MG63 (cell line): ENCODE measurements around the gene MAST4. TPM values are rescaled to one million over a fixed set of nuclear protein-coding genes. Genes with fewer than 3 reads are reported as not detected.
"Not testable (repeated sequence)": the region's sequence is repeated elsewhere in the genome, so short reads cannot be mapped to it uniquely, and the experiment has no call there.

Experiments used
- DNase-seq: peaks from one replicate; pipeline ENCODE4 v3.0.0-alpha.2; 2020
- H3K27me3 ChIP-seq: fragments of 250-450 bp; sonication (Bioruptor Pico); 2 replicates; pipeline ENCODE4 v1.5.1; 2020; ENCODE audit warnings: mild to moderate bottlenecking, moderate library complexity
- H3K36me3 ChIP-seq: fragments of 250-450 bp; sonication (Bioruptor Pico); 2 replicates; pipeline ENCODE4 v1.5.1; 2020; ENCODE audit warnings: mild to moderate bottlenecking, moderate library complexity
- H3K4me3 ChIP-seq: fragments of 250-450 bp; sonication (Bioruptor Pico); 2 replicates; pipeline ENCODE4 v1.5.1; 2020; ENCODE audit warnings: mild to moderate bottlenecking, moderate library complexity
- H3K9me3 ChIP-seq: fragments of 250-450 bp; sonication (Bioruptor Pico); 2 replicates; pipeline ENCODE4 v1.5.1; 2020; ENCODE audit warnings: mild to moderate bottlenecking, moderate library complexity
- total RNA-seq: library from RNA; depleted of rRNA; stranded (reverse); fragments of >200 nt; shearing (Covaris generic); gene quantifications from 2 replicates; pipeline ENCODE4 v1.2.3, GENCODE V29; 2014; ENCODE audit warnings: low replicate concordance

The MAST4 gene
- total RNA-seq, 1 experiment from 2014 or later: 0.16 TPM

GRCh38 chr5:66659780-66660179 lies 63.6 kb downstream of the MAST4 start:
- Histone ChIP-seq H3K27me3 (no peaks in the 10 kb centered on the region), H3K4me3 (no peak overlapping the region), H3K9me3 (no peaks in the 10 kb centered on the region), H3K36me3 (no peaks in the 10 kb centered on the region)
- no peak for DNase-seq

GRCh38 chr5:66660396-66660795 lies 64.2 kb downstream of the MAST4 start:
- DNase-seq: no peak
- Histone ChIP-seq H3K27me3 (no peaks in the 10 kb centered on the region), H3K4me3 (no peak overlapping the region), H3K36me3 (no peaks in the 10 kb centered on the region), H3K9me3 (no peaks in the 10 kb centered on the region)

- Histone ChIP-seq H3K27me3 (0 out of 2 replicates have a peak, but pooled peaks cover 6% of the 10 kb centered on the region), H3K4me3 (no peak overlapping the region), H3K36me3 (no peaks in the 10 kb centered on the region), H3K9me3 (no peaks in the 10 kb centered on the region)
- peak; percentile 79 for DNase-seq
These were observed 65.0 kb downstream of the MAST4 start for GRCh38 chr5:66661149-66661548.

- peaks cover 9% of the 10 kb centered on the region; the same call in 1 of the 2 replicates for H3K27me3 ChIP-seq
- H3K36me3 ChIP-seq: no peaks in the 10 kb centered on the region
- DNase-seq: no peak
- no peak overlapping the region for H3K4me3 ChIP-seq
- H3K9me3 ChIP-seq: no peaks in the 10 kb centered on the region
These were observed 70.6 kb downstream of the MAST4 start for GRCh38 chr5:66666778-66667177.

GRCh38 chr5:66669086-66669861 lies 73.1 kb downstream of the MAST4 start:
- H3K36me3 ChIP-seq: no peaks in the 10 kb centered on the region
- DNase-seq: no peak
- H3K27me3 ChIP-seq: peaks cover 9% of the 10 kb centered on the region; the same call in 1 of the 2 replicates
- H3K4me3 ChIP-seq: no peak overlapping the region
- H3K9me3 ChIP-seq: no peaks in the 10 kb centered on the region

GRCh38 chr5:66669862-66670195 lies 73.6 kb downstream of the MAST4 start:
- Histone ChIP-seq H3K36me3 (no peaks in the 10 kb centered on the region), H3K9me3 (no peaks in the 10 kb centered on the region), H3K4me3 (no peak overlapping the region), H3K27me3 (peaks cover 9% of the 10 kb centered on the region; the same call in 1 of the 2 replicates)
- no peak for DNase-seq

- Histone ChIP-seq H3K4me3 (no peak overlapping the region), H3K36me3 (no peaks in the 10 kb centered on the region), H3K9me3 (no peaks in the 10 kb centered on the region), H3K27me3 (peaks cover 7% of the 10 kb centered on the region; the same call in 1 of the 2 replicates)
- DNase-seq: no peak
These were observed 75.1 kb downstream of the MAST4 start for GRCh38 chr5:66671305-66671704.

- DNase-seq: no peak
- peaks cover 12% of the 10 kb centered on the region; the same call in 1 of the 2 replicates for H3K27me3 ChIP-seq
- no peak overlapping the region for H3K4me3 ChIP-seq
- H3K36me3 ChIP-seq: no peaks in the 10 kb centered on the region
- no peaks in the 10 kb centered on the region for H3K9me3 ChIP-seq
These were observed 78.6 kb downstream of the MAST4 start for GRCh38 chr5:66674802-66675201.

- H3K4me3 ChIP-seq: no peak overlapping the region
- H3K9me3 ChIP-seq: no peaks in the 10 kb centered on the region
- no peaks in the 10 kb centered on the region for H3K36me3 ChIP-seq
- DNase-seq: no peak
- H3K27me3 ChIP-seq: peaks cover 12% of the 10 kb centered on the region; the same call in 1 of the 2 replicates
These were observed 79.2 kb downstream of the MAST4 start for GRCh38 chr5:66675406-66675805.

GRCh38 chr5:66680221-66680620 lies 84.0 kb downstream of the MAST4 start:
- Histone ChIP-seq H3K4me3 (no peak overlapping the region), H3K27me3 (peaks cover 12% of the 10 kb centered on the region; the same call in 1 of the 2 replicates), H3K36me3 (no peaks in the 10 kb centered on the region), H3K9me3 (no peaks in the 10 kb centered on the region)
- DNase-seq: no peak

GRCh38 chr5:66680804-66681203 lies 84.6 kb downstream of the MAST4 start:
- Histone ChIP-seq H3K4me3 (no peak overlapping the region), H3K9me3 (no peaks in the 10 kb centered on the region), H3K27me3 (peaks cover 12% of the 10 kb centered on the region; the same call in 1 of the 2 replicates), H3K36me3 (no peaks in the 10 kb centered on the region)
- DNase-seq: no peak

GRCh38 chr5:66684663-66685062 lies 88.5 kb downstream of the MAST4 start:
- DNase-seq: no peak
- no peaks in the 10 kb centered on the region for H3K36me3 ChIP-seq
- no peaks in the 10 kb centered on the region for H3K9me3 ChIP-seq
- no peak overlapping the region for H3K4me3 ChIP-seq
- no peaks in the 10 kb centered on the region for H3K27me3 ChIP-seq

GRCh38 chr5:66689522-66690220 lies 93.5 kb downstream of the MAST4 start:
- Histone ChIP-seq H3K4me3 (no peak overlapping the region), H3K27me3 (no peaks in the 10 kb centered on the region), H3K36me3 (no peaks in the 10 kb centered on the region), H3K9me3 (no peaks in the 10 kb centered on the region)
- DNase-seq: no peak

- H3K27me3 ChIP-seq: no peaks in the 10 kb centered on the region
- H3K4me3 ChIP-seq: no peak overlapping the region
- no peaks in the 10 kb centered on the region for H3K36me3 ChIP-seq
- no peaks in the 10 kb centered on the region for H3K9me3 ChIP-seq
- no peak for DNase-seq
These were observed 97.8 kb downstream of the MAST4 start for GRCh38 chr5:66694036-66694435.

- not testable (repeated sequence) for DNase-seq, H3K27me3 ChIP-seq, H3K36me3 ChIP-seq, H3K4me3 ChIP-seq, H3K9me3 ChIP-seq
These were observed 99.6 kb downstream of the MAST4 start for GRCh38 chr5:66695840-66696239.

- H3K4me3 ChIP-seq: no peak overlapping the region
- no peaks in the 10 kb centered on the region for H3K9me3 ChIP-seq
- DNase-seq: no peak
- no peaks in the 10 kb centered on the region for H3K36me3 ChIP-seq
- H3K27me3 ChIP-seq: no peaks in the 10 kb centered on the region
These were observed 101.8 kb downstream of the MAST4 start for GRCh38 chr5:66697796-66698564.

GRCh38 chr5:66701244-66701643 lies 105.1 kb downstream of the MAST4 start:
- H3K9me3 ChIP-seq: no peaks in the 10 kb centered on the region
- DNase-seq: no peak
- H3K4me3 ChIP-seq: no peak overlapping the region
- H3K36me3 ChIP-seq: no peaks in the 10 kb centered on the region
- no peaks in the 10 kb centered on the region for H3K27me3 ChIP-seq
